GM18868 (cell line): ENCODE data around the gene TCF4.

Source experiments
- ATAC-seq: cut with Tn5 transposase; IDR thresholded peaks from one replicate; pipeline ENCODE4 v1.9.1; 2021; ENCODE audit warnings: mild to moderate bottlenecking, moderate library complexity; ENCODE audit not compliant: unreplicated experiment

TCF4 gene

DNA sequence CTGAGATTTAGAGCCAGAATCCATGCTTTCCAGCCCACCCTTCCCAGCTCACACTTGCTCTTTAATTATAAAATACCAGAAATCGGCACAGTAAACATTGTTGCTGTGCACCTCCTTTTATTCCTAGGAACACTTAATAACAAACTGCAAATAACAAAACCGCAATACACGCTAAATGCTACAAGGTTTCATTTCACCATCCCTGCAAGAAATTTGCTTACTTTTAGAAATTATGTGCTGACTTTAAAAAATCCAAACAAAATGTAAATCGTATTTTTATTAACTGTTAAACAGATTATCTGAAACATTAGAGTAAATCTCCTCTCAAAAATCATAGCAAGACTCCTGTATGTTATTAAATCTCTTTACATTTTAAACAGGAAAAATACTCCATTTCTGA lies 79.3 kb downstream of the TCF4 start:
- no peak for ATAC-seq

- ATAC-seq, result peak; percentile 32
Measured at GRCh38 chr18:55506074-55506473, 81.9 kb downstream of the TCF4 start.

GRCh38 chr18:55504808-55505207 lies 83.2 kb downstream of the TCF4 start:
- ATAC-seq, result no peak

DNA sequence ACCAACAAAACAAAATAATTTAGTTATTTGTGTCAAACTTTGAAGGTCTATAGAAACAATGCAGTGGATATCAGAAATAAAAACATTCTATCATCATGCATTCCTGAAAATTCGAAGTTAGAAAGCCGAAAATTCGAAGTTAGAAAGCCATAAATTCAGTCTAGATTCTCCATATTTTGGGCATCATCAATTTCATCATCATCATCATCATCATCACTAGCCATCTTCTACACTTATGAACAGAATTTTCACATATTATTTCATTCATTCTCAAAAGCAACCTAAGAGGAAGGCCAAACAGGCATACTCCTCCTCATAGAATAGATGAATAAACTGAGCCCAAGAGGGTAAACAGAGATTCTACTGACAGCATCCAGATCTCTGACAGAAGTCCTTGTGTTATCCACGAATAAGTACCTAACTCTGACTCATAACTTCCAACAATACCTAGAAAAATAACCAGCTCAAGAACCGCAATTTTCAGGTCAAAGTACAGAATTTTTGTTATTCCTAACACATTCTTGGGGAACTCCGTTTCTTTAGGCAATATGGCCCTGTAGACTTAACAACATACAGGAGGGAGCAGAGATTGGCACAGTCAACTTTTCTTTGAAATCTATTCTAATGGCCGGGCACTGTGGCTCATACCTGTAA lies 84.7 kb downstream of the TCF4 start:
- ATAC-seq, result no peak

DNA sequence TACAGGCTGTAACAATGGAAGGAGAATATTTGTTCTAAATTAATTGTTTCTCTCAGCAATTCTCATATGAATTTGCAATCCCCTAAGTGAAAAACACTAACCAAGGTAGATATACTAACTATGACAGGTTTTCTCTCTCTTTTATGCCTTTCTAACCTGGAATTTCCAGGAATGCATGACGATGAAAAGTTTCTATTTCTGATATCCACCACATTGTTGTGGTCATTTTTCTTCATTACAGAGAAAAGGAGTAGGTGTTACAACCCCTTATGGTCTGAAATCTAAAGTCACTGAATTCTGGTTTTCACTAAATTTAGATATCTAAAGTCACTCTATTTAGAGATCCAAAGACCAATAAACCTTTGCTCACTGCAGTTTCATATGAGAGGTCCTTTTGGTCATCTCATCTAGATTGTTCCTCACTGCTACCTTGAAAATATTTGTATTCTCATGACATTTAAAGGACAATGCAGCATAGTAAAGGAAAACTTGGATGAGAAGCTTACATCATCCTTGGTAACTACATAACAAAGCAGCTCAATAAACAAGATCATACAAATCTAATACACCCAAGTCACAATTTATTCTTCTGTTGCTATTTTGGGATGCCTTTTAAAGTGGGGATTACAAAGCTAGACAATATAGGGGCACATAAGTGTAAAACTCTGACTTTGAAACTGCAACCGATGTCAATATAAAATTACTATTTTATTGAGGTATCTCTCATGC lies 85.8 kb downstream of the TCF4 start:
- ATAC-seq, result no peak

DNA sequence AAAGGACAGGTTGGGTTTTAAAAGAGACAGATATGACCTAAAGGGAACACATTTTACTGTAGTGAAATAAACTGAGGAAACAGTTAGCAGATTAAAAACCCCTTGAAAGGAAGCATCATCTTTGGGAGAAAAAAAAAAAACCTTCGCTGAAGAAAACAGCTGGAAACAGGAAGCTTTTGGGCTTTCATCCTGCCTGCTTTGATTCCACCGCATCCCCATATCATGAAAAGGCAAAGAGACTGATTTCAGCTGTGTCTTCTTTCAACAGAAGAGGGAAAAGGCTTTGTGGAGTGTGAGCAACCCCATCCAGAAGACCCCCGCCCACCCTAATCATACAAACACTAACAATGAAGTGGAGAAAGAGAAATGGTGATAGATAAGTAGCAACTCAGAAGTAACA lies 86.4 kb downstream of the TCF4 start:
- ATAC-seq, result no peak

DNA sequence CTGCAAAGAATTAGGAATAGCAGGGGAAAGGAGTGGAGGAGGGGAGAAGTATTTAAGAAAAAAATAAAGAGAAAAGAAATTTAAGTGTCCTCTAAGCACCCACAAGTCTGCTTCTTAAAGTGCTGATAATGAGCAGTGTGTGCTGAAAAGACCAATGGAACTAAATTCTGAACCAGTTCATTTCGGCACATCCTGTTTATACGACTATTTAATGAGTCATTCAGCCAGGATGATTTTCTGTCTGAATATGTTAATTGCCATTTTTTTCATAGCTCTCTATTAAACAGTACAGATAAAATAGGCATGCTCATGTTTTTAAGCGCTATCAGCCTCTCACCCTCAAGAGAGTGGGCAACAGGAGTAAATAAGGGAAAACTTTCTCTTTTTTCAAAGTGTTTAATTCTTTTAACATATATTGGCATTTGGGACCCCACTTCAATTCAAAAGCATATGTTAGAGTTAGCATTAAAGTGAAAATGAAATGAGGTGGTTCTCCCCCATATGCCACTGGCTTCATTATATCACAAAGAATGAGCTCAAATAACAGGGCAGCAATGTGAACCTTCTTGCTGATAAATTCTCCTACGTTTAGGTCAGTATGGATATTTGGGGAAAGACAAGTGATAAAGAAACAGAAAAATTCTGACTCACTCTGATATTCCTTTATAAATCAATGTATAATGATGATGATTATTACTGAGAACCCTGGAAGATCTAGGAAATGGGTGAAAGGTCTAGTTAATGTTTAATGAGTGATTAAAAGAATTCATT lies 87.5 kb downstream of the TCF4 start:
- ATAC-seq, result no peak

DNA sequence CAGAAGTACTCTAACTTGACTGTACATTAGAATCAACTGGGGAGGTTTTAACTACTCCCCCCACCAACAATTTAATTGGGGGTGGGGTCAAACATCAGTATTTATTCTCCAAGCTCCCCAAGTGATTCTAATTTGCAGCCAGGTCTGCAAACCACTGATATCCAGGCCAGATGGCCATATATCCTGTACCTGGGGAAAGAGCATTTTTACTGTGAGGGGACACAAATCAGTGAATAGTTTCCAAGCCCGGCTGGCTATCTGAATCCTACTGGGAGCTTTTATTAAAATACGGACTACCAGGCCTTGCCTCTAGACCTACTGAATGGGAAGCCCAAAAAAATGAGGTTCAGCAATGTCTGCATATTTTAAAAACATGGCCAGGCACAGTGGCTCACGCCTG lies 88.5 kb downstream of the TCF4 start:
- ATAC-seq, result no peak

DNA sequence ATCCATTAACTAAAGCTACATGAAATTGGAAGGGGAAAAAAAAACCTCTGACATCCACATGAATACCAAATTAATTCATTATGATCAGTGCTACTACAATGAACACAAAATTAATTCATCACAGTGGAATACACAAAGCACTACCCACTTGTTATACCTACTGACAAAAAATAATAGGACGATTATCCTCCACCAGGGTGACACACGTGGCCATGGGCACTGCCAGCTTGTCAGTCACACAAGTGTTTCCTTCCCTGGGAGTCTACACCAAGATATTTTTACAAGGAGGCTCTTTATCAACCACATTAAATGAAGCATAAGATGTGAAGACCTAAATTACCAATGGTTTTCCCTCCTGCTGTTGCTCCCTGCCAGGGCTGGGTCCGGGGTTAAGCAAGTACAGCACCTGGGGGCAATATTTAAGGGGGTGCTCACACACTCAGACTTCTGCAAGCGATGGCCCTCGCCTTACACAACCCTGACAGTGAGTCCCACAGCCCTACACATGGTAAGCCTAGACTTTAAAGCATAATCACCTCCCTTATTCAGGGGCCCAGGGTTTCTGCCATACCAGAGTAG lies 90.1 kb downstream of the TCF4 start:
- ATAC-seq, result no peak

DNA sequence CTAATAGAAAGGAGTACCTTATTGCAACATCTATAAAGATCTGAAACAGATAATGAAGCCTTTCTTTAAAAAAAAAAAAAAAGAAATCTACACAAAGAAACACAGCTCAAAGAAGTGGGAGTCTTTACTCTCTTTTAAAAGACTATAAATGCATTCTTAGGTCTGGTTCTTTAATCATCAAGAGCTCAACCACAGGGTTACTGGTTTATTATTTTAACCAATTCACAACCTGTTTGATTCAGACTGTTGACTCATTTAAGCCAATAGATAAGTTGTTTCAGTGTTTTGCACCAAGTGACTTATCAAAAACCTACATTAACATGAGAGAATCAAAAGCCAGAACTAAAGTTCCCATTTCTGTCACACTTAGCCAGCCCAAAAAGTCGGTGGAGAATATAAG lies 93.1 kb downstream of the TCF4 start:
- no peak for ATAC-seq

DNA sequence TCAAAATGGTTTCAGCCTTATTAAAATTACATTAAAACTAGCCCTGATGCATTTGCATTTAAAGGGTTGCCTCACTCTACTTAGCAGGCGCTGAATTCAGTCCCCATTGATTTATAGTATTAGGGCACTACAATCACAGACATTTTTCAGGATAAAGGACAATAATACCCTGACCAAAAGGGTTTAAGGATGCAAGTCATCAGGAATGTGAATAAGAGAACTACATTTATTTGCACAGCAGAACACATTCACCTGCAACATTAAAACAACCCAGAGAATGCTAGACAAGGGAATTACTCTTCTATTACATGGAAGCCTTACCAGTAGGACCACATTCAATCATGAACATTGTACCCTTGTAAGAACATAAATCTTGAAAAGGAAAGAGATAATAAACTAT lies 93.6 kb downstream of the TCF4 start:
- no peak for ATAC-seq

GRCh38 chr18:55491616-55492015 lies 96.4 kb downstream of the TCF4 start:
- ATAC-seq, result no peak

- ATAC-seq, result peak; percentile 76
Measured at GRCh38 chr18:55489034-55489986, 98.7 kb downstream of the TCF4 start.

- no peak for ATAC-seq
Measured at GRCh38 chr18:55488473-55488872, 99.5 kb downstream of the TCF4 start.

GRCh38 chr18:55487997-55488396 lies 100.0 kb downstream of the TCF4 start:
- no peak for ATAC-seq

DNA sequence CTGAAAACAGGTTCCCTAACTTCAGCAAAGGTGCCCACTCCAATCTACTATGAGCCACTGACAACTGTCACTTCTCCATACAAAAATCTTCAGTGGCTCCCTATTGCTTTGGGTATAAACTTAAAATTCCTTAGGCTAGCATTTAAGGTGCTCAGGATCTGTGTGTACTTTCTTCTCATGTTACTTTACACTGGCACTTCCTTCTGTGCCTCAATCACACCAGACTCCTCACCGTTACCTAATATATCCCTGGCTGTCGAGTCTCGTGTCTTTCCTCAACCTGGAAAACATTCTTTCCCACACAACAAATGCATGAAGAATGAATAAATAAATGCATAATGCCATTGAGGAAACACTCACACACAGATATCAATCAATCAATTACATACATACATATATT lies 101.1 kb downstream of the TCF4 start:
- no peak for ATAC-seq

DNA sequence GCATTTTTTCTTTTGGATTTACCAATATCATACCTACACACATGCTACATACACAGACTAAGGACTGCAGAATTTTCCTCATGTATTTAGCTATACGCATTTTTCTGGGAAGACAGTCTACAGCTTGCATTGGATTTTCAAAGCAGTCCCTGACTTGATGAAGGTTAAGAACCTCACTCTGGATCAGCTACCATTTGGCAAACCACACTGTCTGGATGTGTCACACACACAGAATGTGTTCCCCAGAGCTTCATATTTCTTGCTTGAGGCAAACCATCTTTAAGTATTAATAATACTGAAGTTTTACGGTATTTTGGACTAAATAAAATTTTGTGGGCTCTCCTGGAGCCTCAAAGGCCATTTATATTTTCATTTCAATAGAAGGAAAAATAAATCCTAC lies 102.3 kb downstream of the TCF4 start:
- no peak for ATAC-seq

GRCh38 chr18:55484773-55485172 lies 103.2 kb downstream of the TCF4 start:
- peak; percentile 36 for ATAC-seq

- ATAC-seq, result no peak
Measured at GRCh38 chr18:55483266-55483871, 104.6 kb downstream of the TCF4 start.
